Neural progenitor cell (in vitro differentiated cells): ENCODE measurements around the gene C21orf91. TPM values are rescaled to one million over a fixed set of nuclear protein-coding genes. Genes with fewer than 3 reads are reported as not detected.

Source experiments
- DNase-seq: peaks from one replicate; pipeline ENCODE4 v3.0.0-alpha.2; 2016; ENCODE audit warnings: low spot score
- H2AFZ ChIP-seq: fragments of 200-600 bp; sonication (generic); replicated peaks from 2 replicates; pipeline ENCODE4 v1.6.1; 2016; ENCODE audit warnings: antibody characterized with exemption
- H3F3A ChIP-seq: fragments of 200-600 bp; sonication (generic); 2 replicates; pipeline ENCODE4 v1.6.1; 2016; ENCODE audit warnings: antibody characterized with exemption, low read depth
- H3K27ac ChIP-seq: fragments of 200-600 bp; sonication (generic); 2 replicates; pipeline ENCODE4 v1.5.1; 2016; ENCODE audit warnings: mild to moderate bottlenecking
- H3K27me3 ChIP-seq: fragments of 200-600 bp; sonication (generic); 2 replicates; pipeline ENCODE4 v1.6.1; 2016; ENCODE audit warnings: mild to moderate bottlenecking, moderate library complexity
- H3K36me3 ChIP-seq: fragments of 200-600 bp; sonication (generic); 2 replicates; pipeline ENCODE4 v1.5.1; 2016
- H3K4me1 ChIP-seq: fragments of 200-600 bp; sonication (generic); 2 replicates; pipeline ENCODE4 v1.6.1; 2016; ENCODE audit warnings: mixed run types
- H3K4me2 ChIP-seq: fragments of 200-600 bp; sonication (generic); 2 replicates; pipeline ENCODE4 v1.6.1; 2016
- H3K4me3 ChIP-seq: fragments of 200-600 bp; sonication (generic); 2 replicates; pipeline ENCODE4 v1.5.1; 2016
- H3K79me2 ChIP-seq: fragments of 200-600 bp; sonication (generic); 2 replicates; pipeline ENCODE4 v1.6.1; 2016; ENCODE audit warnings: low read depth
- H3K9ac ChIP-seq: fragments of 200-600 bp; sonication (generic); 2 replicates; pipeline ENCODE4 v1.6.1; 2016
- H3K9me3 ChIP-seq: fragments of 200-600 bp; sonication (generic); 2 replicates; pipeline ENCODE4 v1.5.1; 2016; ENCODE audit warnings: low read depth
- H4K20me1 ChIP-seq: fragments of 200-600 bp; sonication (generic); 2 replicates; pipeline ENCODE4 v1.6.1; 2016; ENCODE audit warnings: low read depth
- H3K27ac Mint-ChIP-seq: 3 replicates; pipeline ENCODE4 v1.8.0; 2021; ENCODE audit warnings: mixed read lengths
- H3K27me3 Mint-ChIP-seq: 2 replicates; pipeline ENCODE4 v1.8.0; 2022; ENCODE audit warnings: low read depth, mild to moderate bottlenecking, inconsistent platforms, moderate library complexity, mixed read lengths; ENCODE audit not compliant: insufficient read depth
- H3K36me3 Mint-ChIP-seq: 3 replicates; pipeline ENCODE4 v1.8.0; 2021; ENCODE audit warnings: mixed read lengths
- H3K4me1 Mint-ChIP-seq: 3 replicates; pipeline ENCODE4 v1.8.0; 2021; ENCODE audit warnings: mixed read lengths
- H3K4me3 Mint-ChIP-seq: 3 replicates; pipeline ENCODE4 v1.8.0; 2021; ENCODE audit warnings: mild to moderate bottlenecking, moderate library complexity, mixed read lengths
- H3K9me3 Mint-ChIP-seq: 3 replicates; pipeline ENCODE4 v1.8.0; 2020; ENCODE audit warnings: mixed read lengths
- CTCF ChIP-seq: fragments of 200-600 bp; sonication (generic); IDR thresholded peaks from 2 replicates; pipeline ENCODE4 v1.5.1; 2017; ENCODE audit warnings: antibody characterized with exemption, mild to moderate bottlenecking
- EZH2 ChIP-seq: fragments of 200-600 bp; sonication (generic); IDR thresholded peaks from 2 replicates; pipeline ENCODE4 v1.6.1; 2017; ENCODE audit warnings: antibody characterized with exemption, mild to moderate bottlenecking, moderate library complexity
- EZH2phosphoT487 ChIP-seq: fragments of 200-600 bp; sonication (generic); IDR thresholded peaks from 2 replicates; pipeline ENCODE4 v1.6.1; 2017; ENCODE audit warnings: antibody characterized with exemption
- total RNA-seq: library from RNA; depleted of rRNA; stranded (reverse); fragments of >200 nt; gene quantifications from 2 replicates; pipeline ENCODE4 v1.2.3, GENCODE V29; 2015; ENCODE audit warnings: low replicate concordance

C21orf91 gene
- total RNA-seq, 1 donor from 2014 or later = 59.9 TPM

- Histone ChIP-seq H3K4me2 (no peak overlapping the region), H3K4me3 (no peak overlapping the region)
Measured at GRCh38 chr21:17795146-17796036, 23.8 kb downstream of the C21orf91 start.

DNA sequence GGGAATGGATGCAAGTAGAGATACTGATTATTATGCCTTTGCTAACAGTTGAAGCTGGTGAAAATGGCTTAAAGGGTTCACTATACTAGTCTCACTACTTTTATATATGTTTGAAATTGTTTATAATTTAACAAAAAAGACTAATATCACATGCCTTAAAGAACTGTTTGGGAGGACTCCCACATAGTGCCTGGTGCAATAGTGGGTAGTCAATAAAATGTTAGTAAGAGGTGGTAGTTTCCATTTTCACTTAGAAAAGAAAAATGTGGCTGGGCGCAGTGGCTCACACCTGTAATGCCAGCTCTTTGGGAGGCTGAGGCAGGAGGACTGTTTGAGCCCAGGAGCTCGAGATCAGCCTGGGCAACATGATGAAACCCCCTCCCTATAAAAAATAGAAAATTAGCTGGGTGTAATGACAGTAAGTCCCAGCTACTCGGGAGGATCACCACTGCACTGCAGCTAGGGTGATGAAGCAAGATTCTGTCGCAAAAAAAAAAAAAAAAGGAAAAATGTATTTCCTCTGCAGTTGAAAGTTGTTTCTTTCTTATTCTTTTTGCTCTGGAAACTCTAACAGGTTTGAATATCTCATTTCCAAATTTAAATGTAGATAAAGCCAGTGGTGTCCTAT, 24.5 kb downstream of the C21orf91 start:
- no peak overlapping the region for H3K4me3 ChIP-seq
- H3K27ac ChIP-seq = peak overlapping the region; percentile 18
- no peak overlapping the region for H3K9ac ChIP-seq
- peaks cover 19% of the 10 kb centered on the region for H3K36me3 ChIP-seq
- no peaks in the 10 kb centered on the region for H3K9me3 Mint-ChIP-seq
- peaks cover 25% of the 10 kb centered on the region for H3K36me3 Mint-ChIP-seq
- H3K9me3 ChIP-seq = no peaks in the 10 kb centered on the region
- H2AFZ ChIP-seq = no peak overlapping the region
- H3K27me3 ChIP-seq = no peaks in the 10 kb centered on the region
- H3K4me1 Mint-ChIP-seq = no peaks in the 10 kb centered on the region
- H3F3A ChIP-seq = no peaks in the 10 kb centered on the region
- peaks cover 34% of the 10 kb centered on the region for H3K79me2 ChIP-seq
- peaks cover 4% of the 10 kb centered on the region for H3K4me1 ChIP-seq
- no peak overlapping the region for H3K27ac Mint-ChIP-seq
- no peak for DNase-seq
- H4K20me1 ChIP-seq = no peaks in the 10 kb centered on the region
- no peak for TF ChIP-seq CTCF
- no peak for TF ChIP-seq EZH2
- H3K4me2 ChIP-seq = no peak overlapping the region
- no peaks in the 10 kb centered on the region for H3K27me3 Mint-ChIP-seq
- H3K4me3 Mint-ChIP-seq = no peak overlapping the region

More at GRCh38 chr21:17795146-17796036, 23.8 kb downstream of the C21orf91 start:
- Mint-ChIP-seq H3K4me3 (no peak overlapping the region), H3K36me3 (peaks cover 26% of the 10 kb centered on the region), H3K4me1 (no peaks in the 10 kb centered on the region), H3K9me3 (no peaks in the 10 kb centered on the region), H3K27me3 (no peaks in the 10 kb centered on the region), H3K27ac (no peak overlapping the region)
- Histone ChIP-seq H3K27ac (no peak overlapping the region), H2AFZ (no peak overlapping the region), H3F3A (no peaks in the 10 kb centered on the region), H3K9ac (no peak overlapping the region), H3K9me3 (no peaks in the 10 kb centered on the region), H4K20me1 (no peaks in the 10 kb centered on the region), H3K79me2 (peaks cover 42% of the 10 kb centered on the region), H3K27me3 (no peaks in the 10 kb centered on the region), H3K36me3 (peaks cover 19% of the 10 kb centered on the region), H3K4me1 (peaks cover 4% of the 10 kb centered on the region)
- no peak for DNase-seq
- TF ChIP-seq CTCF (no peak), EZH2phosphoT487 (no peak), EZH2 (no peak)

DNA sequence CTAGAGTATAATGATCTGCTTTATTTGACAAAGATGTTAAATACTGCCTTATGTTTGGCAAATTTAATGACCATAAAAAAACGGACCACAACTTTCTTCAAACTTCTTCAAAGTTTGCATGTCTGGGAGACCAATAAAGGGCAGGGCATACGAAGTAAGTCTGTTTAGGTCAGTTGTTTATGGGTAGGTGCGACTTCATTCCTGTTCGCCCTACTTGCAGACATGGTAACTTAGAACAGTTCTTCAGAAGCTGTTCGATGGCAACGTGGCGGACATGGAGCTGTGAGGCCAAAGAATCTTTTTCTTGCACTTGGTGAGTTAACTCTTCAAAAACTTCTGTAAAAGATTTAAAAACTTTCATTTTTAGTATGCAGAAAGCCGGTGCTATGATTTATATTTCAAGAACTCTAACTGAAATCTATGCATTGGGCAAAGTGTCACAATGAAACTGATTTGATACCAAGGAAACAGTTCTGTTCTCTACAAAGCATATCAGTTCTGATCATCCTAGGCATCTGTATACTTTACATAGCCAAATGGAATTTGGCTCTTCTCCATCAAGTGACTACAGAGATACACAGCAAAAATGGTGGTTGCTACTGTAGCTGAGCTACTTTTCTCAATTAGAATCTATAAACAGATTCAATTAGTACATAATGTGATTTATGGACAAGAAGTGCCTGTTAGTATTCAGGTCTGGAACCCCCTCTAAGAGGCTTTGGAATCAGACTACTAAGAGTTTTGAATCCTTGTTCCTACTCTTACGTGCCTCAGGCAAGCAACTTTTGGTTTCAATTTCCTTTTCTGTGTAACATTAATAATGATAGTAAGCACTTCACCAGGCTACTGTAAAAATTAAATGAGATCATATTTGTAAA, 25.7 kb downstream of the C21orf91 start:
- Histone ChIP-seq H3K9ac (no peak overlapping the region), H2AFZ (no peak overlapping the region)

More for the DNA sequence above, 25.7 kb downstream of the C21orf91 start:
- Histone ChIP-seq H3K9me3 (no peaks in the 10 kb centered on the region), H3F3A (no peaks in the 10 kb centered on the region), H3K27ac (no peak overlapping the region), H3K4me3 (no peak overlapping the region), H3K4me2 (no peak overlapping the region), H3K27me3 (no peaks in the 10 kb centered on the region), H3K79me2 (peaks cover 23% of the 10 kb centered on the region), H3K4me1 (peaks cover 4% of the 10 kb centered on the region), H3K36me3 (peaks cover 28% of the 10 kb centered on the region), H4K20me1 (no peaks in the 10 kb centered on the region)
- Mint-ChIP-seq H3K27ac (no peak overlapping the region), H3K36me3 (peaks cover 25% of the 10 kb centered on the region), H3K4me3 (no peak overlapping the region), H3K4me1 (no peaks in the 10 kb centered on the region), H3K27me3 (no peaks in the 10 kb centered on the region), H3K9me3 (no peaks in the 10 kb centered on the region)
- TF ChIP-seq EZH2 (no peak), CTCF (no peak), EZH2phosphoT487 (no peak)
- DNase-seq = no peak
